ENCODE data around the gene TLCD1.
A peak's percentile ranks its signal among the peaks of the same experiment; 100 is the strongest.
"Not testable (repeated sequence)": the region's sequence is repeated elsewhere in the genome, so short reads cannot be mapped to it uniquely, and the experiment has no call there.

TLCD1 gene

DNA sequence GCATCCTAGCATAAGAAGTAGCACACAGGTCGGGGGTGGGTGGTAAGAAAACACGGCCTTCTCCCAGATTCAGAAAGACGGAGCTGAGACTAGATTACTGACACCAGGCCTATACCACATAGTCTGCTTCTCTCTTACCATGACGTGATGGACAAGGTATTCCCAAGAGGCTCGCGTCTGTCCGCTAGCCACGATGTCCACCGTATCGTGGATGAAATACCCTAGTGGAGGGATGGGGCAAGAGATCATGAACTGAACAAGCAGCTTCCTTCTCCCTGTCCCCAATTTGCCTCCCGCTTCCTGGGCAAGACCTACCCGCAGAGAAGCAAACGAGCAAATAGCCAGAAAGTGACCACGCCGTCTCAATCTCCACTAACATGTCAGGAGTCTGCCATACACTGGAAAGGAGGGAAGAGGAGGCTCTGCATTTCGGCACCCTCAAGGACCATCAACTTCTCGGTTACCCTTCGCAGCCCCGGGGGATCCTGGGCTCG lies 820 bp downstream of the TLCD1 start:
- no peak for DNase-seq (ENCODE audit: low read depth)
- H3K4me3 ChIP-seq (ENCODE audit: low read depth, low read length), result peak overlapping the region; percentile 84
- TF ChIP-seq, protein P1, sequence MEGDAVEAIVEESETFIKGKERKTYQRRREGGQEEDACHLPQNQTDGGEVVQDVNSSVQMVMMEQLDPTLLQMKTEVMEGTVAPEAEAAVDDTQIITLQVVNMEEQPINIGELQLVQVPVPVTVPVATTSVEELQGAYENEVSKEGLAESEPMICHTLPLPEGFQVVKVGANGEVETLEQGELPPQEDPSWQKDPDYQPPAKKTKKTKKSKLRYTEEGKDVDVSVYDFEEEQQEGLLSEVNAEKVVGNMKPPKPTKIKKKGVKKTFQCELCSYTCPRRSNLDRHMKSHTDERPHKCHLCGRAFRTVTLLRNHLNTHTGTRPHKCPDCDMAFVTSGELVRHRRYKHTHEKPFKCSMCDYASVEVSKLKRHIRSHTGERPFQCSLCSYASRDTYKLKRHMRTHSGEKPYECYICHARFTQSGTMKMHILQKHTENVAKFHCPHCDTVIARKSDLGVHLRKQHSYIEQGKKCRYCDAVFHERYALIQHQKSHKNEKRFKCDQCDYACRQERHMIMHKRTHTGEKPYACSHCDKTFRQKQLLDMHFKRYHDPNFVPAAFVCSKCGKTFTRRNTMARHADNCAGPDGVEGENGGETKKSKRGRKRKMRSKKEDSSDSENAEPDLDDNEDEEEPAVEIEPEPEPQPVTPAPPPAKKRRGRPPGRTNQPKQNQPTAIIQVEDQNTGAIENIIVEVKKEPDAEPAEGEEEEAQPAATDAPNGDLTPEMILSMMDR (IDR thresholded peaks at IDR 0.05; ENCODE audit: low read depth, low read length, missing control alignments), result peak; percentile 41

DNA sequence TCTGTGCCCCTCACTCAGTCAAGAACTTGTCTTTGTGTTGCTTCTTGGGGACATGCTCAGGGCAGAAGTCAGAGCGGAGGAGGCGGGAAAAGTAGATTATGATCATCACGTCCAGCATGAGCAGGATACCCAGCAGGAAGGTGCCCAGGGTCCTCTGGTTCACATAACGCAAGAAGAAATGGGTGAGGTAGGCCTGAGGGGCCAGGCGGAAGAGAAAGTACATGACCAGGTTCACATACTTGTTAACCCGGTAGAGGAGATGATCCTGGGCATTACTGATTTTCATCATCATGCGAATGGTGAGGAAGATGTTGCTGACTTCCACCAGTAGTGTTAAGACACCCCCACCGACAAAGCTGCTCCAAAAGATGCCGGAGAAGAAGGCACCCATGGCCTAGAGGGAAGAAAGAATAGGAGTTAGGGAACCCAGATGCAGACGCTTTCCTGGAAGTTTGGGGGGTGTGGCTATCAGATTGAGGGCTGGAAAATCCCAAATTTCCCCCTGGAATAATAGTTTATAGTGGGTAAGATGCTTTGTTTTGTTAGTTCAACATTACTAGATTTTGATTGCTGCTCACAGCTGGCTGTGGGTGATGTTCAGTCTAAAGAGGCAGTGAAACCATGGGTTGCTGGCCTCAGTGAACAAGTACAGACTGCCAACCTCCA lies 1.4 kb downstream of the TLCD1 start:
- TF ChIP-seq, protein P1 (IDR thresholded peaks at IDR 0.05; ENCODE audit: low read depth, low read length, missing control alignments), result no peak
- peak overlapping the region; percentile 84 for H3K4me3 ChIP-seq (ENCODE audit: low read depth, low read length)
- DNase-seq (ENCODE audit: low read depth), result no peak

DNA sequence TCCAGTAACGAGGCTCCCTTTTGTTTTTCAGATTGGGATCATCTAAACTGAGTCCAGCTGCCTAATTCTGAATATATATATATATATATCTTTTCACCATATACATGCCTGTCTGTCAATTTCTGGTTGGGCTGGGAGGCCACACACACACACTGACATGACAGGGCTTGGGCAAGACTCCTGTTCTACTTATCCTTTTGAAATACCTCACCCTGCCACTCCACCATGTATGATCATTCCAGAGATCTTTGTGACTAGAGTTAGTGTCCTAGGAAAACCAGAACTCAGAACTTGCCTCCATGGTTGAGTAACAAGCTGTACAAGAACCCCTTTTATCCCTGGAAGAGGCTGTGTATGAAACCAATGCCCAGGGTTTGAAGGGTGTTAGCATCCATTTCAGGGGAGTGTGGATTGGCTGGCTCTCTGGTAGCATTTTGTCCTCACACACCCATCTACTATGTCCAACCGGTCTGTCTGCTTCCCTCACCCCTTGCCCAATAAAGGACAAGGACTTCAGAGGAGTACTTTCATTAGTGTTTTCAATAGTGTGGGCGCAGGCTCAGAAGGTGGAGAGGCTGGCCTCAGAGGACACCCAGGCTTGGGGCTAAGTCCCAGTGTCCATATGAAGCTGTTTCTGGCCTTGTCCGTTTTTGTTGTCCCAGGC lies 2.1 kb downstream of the TLCD1 start:
- DNase-seq (ENCODE audit: low read depth), result not testable (repeated sequence)

DNA sequence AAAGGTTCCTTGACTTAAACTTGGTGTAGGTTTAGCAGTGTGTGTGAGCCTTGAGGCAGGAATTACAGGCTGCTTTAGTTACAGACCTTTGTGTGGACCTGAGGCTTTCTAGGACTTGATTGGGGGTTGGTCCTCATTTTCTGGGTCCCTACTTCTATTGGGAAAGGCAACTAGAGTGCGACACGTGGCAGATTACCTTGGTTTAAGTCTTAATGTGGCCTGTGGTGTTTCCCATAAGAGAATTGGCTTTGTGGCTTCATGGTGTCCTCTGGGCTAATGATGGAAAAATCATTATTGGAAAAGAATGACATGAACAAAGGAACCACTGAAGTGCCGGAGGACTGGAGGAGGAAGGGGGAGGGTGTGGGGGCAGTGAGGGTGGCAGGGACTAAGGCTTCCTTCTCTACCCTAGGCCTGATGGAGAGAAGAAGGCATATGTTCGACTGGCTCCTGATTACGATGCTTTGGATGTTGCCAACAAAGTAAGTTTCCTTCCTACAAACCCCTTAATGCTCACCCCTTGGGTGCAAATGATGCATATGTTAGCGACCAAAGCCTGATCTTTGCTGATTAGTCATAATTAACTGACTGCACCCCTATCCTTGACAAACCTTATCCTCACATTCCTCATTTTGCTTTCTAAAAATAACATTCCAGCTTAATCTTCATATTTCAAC lies 2.7 kb downstream of the TLCD1 start:
- peak overlapping the region; percentile 100 for H3K4me3 ChIP-seq (ENCODE audit: low read depth, low read length)
- TF ChIP-seq, protein P1 (IDR thresholded peaks at IDR 0.05; ENCODE audit: low read depth, low read length, missing control alignments), result no peak
- no peak for DNase-seq (ENCODE audit: low read depth)

More for the DNA sequence above, 2.1 kb downstream of the TLCD1 start:
- peak overlapping the region; percentile 84 for H3K4me3 ChIP-seq (ENCODE audit: low read depth, low read length)

DNA sequence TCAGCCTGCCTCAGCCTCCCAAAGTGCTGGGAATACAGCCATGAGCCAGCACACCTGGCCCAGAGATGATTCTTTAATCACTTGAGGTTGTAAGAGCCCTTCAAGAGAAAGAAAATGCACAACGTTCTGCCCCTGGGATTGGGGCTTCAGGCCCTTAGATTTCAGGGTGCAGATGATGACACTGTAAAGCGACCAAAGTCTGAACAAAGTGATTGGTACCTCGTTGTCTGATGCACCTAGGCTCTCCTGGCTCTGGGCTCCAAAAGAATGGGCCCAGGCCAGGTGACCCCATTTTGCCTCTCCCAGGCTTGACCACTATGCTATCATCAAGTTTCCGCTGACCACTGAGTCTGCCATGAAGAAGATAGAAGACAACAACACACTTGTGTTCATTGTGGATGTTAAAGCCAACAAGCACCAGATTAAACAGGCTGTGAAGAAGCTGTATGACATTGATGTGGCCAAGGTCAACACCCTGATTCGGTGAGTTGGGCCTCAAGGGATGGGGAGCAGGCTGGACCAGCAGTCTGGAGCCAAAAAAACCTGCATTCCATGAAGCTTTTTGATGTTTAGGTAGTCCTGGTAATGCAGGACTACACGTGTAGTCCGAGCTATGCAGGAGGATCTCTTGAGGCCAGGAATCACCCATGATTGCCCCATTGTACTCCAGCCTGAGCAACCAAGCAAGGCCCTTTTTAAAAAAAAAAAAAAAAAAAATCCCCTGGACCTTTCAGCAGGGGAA lies 3.4 kb downstream of the TLCD1 start:
- no peak for DNase-seq (ENCODE audit: low read depth)
- peak overlapping the region; percentile 100 for H3K4me3 ChIP-seq (ENCODE audit: low read depth, low read length)
- TF ChIP-seq, protein P1 (IDR thresholded peaks at IDR 0.05; ENCODE audit: low read depth, low read length, missing control alignments), result no peak

DNA sequence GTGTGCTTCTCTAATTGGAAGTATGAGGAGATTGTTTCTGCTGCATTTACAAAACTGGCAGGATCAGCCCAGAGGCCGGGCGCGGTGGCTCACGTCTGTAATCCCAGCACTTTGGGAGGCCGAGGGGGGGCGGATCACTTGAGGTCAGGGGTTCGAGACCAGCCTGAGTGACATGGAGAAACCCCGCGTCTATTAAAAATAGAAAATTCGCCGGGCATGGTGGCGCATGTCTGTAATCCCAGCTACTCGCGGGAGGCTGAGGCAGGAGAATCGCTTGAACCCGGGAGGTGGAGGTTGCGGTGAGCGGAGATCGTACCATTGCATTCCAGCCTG lies 5.1 kb downstream of the TLCD1 start:
- peak overlapping the region; percentile 100 for H3K4me3 ChIP-seq (ENCODE audit: low read depth, low read length)
- DNase-seq (ENCODE audit: low read depth), result not testable (repeated sequence)

DNA sequence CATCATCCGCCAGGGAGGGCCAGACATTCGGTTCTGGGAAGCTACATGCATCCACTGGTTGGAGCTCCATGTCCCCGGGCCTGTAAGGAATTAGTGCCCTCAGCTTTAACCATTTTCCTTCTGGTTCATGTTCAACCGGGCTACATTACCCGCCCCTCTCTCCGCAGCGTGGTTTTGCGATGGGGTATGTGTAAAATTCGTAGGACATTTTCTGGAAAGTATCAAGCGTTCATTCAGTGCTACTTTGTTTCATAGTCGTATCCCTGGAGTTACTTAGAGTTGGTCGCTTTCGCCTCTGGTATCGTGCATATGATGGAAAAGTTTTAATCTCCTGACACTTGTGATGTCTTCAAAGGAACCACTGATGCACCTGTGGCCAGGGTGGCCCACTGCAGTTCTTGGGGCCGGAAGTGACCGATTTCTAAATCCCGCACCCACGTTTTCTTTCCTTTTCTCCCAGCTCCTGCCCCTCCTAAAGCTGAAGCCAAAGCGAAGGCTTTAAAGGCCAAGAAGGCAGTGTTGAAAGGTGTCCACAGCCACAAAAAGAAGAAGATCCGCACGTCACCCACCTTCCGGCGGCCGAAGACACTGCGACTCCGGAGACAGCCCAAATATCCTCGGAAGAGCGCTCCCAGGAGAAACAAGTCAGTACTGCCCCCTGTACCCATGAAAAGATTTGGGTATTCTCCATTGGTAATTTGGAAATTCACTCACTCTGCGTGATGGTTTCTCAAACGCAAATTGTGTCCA lies 5.6 kb downstream of the TLCD1 start:
- TF ChIP-seq, protein P1 (IDR thresholded peaks at IDR 0.05; ENCODE audit: low read depth, low read length, missing control alignments), result peak; percentile 10
- peak overlapping the region; percentile 100 for H3K4me3 ChIP-seq (ENCODE audit: low read depth, low read length)
- no peak for DNase-seq (ENCODE audit: low read depth)
